ENCODE results near the gene BABAM2.

Gene BABAM2

DNA sequence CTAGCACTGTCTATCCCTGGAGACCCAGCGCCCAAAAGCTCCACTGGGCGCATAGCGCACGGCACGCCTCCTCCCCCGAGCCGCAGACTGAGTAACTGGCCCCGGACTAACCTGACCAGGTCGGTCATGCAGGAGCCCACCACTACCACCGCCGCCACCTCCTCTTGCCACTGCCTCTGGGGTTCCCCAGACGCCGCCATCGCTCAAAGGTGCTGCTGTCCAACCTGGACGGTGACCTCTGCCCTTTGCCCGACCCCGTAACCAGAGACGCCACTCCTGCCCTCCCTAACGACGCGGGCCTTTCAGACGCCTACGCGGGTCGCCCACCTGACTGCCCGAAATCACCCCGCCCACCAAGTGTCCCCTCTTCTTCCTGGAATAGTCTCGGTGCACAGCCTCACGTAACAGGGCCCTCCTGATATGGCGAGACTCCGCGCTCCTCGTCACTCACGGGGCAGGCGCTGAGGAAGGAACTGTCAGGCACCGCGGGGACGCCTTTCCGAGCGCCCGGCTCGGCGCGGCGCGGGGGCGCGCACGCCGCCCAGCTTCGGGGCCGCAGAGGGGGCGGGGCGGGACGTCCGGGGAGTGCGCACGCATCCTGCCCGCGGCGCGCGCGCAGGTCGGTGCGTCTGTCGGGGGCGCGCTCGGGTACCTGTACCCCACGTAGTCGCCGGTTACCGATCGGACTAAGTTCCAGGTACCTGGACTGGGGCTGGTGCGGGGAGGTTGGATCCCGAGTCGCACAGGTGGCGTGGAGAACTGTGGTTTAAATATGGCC is at the start of gene BABAM2, which contains the start of gene RBKS:
TSS of gene BABAM2 (plus strand) at position 584 of the 778 bp plus-strand sequence. CDS start 3,828 bp downstream, outside the sequence.
TSS of gene RBKS (minus strand) at position 242 of the 778 bp plus-strand sequence. CDS start at position 200, 42 bp downstream.
- Histone ChIP-seq H4K20me1 (no peaks in the 10 kb centered on the region), H3K27ac (peak within 1 kb of the TSS; percentile 92), H3K9ac (peak within 1 kb of the TSS; percentile 91), H3K4me1 (peaks cover 43% of the 10 kb centered on the region), H3K4me2 (peak within 1 kb of the TSS; percentile 93), H3K36me3 (peaks cover 13% of the 10 kb centered on the region), H3K4me3 (peak within 1 kb of the TSS; percentile 85), H3K9me3 (no peaks in the 10 kb centered on the region), H3K27me3 (no peaks in the 10 kb centered on the region)
- TF ChIP-seq Cebpa-rat (IDR thresholded peaks at IDR 0.05): no peak

DNA sequence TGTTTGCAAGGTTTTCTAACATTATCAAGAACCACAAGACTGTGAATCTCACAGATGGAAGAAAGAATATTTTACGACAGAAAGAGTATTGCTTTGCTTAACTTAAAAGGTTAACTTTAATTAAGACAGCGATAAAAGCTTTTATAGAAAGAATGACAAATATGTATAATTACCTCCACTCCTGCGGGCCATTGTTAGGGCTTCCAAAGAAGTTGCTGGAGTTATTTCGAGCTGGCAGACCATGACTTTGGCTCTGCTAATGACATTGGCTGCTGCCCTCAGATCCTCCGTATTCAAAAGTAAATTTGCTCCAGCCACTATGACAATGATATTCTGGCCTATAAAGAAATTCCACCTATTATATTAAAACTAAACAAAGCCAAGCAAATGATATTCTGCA is 47.6 kb upstream of the BABAM2 start:
- Histone ChIP-seq H3K4me1 (no peaks in the 10 kb centered on the region), H3K27me3 (no peaks in the 10 kb centered on the region), H3K4me2 (no peak overlapping the region), H3K4me3 (no peak overlapping the region), H4K20me1 (no peaks in the 10 kb centered on the region), H3K9ac (no peak overlapping the region), H3K36me3 (no peaks in the 10 kb centered on the region), H3K9me3 (no peaks in the 10 kb centered on the region), H3K27ac (no peak overlapping the region)
- no peak for TF ChIP-seq Cebpa-rat (IDR thresholded peaks at IDR 0.05)

DNA sequence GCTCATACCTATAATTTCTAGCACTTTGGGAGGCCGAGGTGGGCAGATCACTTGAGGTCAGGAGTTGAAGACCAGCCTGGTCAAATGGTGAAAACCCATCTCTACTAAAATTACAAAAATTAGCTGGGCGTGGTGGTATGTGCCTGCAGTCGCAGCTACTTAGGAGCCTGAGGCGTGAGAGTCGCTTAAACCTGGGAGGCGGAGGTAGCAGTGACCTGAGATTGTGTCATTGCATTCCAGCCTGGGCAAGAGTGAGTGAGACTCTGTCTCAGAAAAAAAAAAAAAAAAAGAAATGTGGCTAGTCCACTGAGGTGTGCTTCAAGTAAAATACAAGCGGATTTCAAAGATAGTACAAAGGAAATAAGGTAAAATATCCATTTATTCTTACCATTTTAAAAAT is 46.5 kb upstream of the BABAM2 start:
- Histone ChIP-seq H4K20me1 (no peaks in the 10 kb centered on the region), H3K27ac (no peak overlapping the region), H3K36me3 (no peaks in the 10 kb centered on the region), H3K9ac (no peak overlapping the region), H3K9me3 (no peaks in the 10 kb centered on the region), H3K4me2 (no peak overlapping the region), H3K4me1 (no peaks in the 10 kb centered on the region), H3K4me3 (no peak overlapping the region), H3K27me3 (no peaks in the 10 kb centered on the region)
- TF ChIP-seq Cebpa-rat (IDR thresholded peaks at IDR 0.05): no peak

DNA sequence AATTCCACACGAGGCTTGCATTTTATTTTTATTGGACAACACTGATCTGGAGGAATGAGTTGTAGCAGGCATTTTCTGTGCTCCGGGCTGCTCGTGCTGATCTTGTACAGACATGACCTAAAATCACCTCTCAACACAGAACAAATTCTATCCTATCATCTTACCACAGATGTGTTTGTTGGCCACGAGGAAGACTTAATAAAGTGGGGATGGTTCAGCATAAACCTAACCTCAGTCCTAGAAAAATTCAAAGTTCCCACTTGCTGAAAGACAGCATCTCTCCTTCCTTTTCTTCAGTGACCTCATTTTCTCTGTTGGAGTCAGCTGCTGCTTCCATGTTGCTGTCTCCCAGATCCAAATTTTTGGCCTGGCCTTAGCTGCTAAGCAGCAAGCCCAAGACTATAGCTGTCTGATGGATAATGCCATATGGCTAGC is 45.7 kb upstream of the BABAM2 start:
- no peak for TF ChIP-seq Cebpa-rat (IDR thresholded peaks at IDR 0.05)

DNA sequence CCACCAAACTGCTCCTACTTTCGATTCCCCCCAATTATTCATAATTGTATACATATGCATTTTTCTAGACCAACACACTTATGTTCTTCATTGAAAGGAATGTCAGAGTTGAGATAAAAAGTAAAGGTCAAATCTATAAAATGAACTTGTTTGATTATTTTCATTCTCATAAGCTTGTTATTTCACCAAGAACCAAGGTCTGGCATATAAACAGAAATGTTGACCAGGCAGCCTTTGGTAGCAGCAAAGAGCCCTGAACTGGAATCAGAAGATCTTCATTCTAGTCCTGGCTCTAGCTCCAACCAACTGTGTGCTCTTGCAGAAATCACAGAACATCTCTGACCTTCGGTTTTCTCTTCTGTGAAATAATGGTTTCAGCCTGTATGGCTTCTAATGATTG is 43.2 kb upstream of the BABAM2 start:
- no peaks in the 10 kb centered on the region for H3K36me3 ChIP-seq
- H4K20me1 ChIP-seq: no peaks in the 10 kb centered on the region
- H3K9ac ChIP-seq: no peak overlapping the region
- H3K9me3 ChIP-seq: no peaks in the 10 kb centered on the region
- no peaks in the 10 kb centered on the region for H3K27me3 ChIP-seq
- no peaks in the 10 kb centered on the region for H3K4me1 ChIP-seq
- TF ChIP-seq Cebpa-rat (IDR thresholded peaks at IDR 0.05): no peak
- no peak overlapping the region for H3K4me2 ChIP-seq
- no peak overlapping the region for H3K4me3 ChIP-seq
- no peak overlapping the region for H3K27ac ChIP-seq

More for the DNA sequence above, 45.7 kb upstream of the BABAM2 start:
- Histone ChIP-seq H3K4me2 (no peak overlapping the region), H3K9me3 (no peaks in the 10 kb centered on the region), H3K4me1 (no peaks in the 10 kb centered on the region), H3K9ac (no peak overlapping the region), H3K27ac (no peak overlapping the region), H3K4me3 (no peak overlapping the region), H3K36me3 (no peaks in the 10 kb centered on the region), H4K20me1 (no peaks in the 10 kb centered on the region), H3K27me3 (no peaks in the 10 kb centered on the region)

DNA sequence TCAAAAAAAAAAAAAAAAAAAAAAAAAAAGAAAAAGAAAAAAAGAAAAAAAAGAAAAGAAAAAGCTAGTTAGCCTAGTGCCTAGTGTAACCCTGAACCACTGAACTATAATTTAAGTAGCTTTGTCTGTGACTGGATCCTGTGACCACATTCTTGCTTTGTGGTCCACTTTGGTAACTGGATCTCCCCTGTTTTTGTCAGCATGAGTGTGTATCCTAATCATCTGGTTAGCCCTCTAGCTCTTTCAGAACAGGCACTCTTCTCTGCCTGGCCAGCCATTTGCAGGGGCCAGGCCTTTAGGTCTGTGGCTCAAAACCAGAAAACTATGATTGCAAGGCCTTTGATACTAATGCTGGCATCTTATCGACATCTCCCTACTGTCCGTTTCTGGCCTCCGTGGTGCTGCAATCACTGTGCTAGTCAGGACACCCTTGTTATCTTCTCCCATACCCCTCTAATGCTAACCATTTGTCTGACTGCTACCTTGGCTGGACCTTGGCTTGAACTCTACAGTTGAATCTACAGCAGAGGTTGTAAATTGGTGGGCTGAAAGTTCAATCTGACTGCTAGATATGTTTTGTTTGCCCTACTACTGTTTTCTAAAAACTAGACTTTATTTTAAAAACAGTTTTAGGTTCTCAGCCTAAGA is 40.8 kb upstream of the BABAM2 start:
- H4K20me1 ChIP-seq: no peaks in the 10 kb centered on the region
- no peak overlapping the region for H3K4me3 ChIP-seq
- H3K9me3 ChIP-seq: no peaks in the 10 kb centered on the region
- H3K9ac ChIP-seq: no peak overlapping the region
- no peak overlapping the region for H3K4me2 ChIP-seq
- TF ChIP-seq Cebpa-rat (IDR thresholded peaks at IDR 0.05): no peak
- H3K27ac ChIP-seq: no peak overlapping the region
- H3K36me3 ChIP-seq: no peaks in the 10 kb centered on the region
- no peaks in the 10 kb centered on the region for H3K4me1 ChIP-seq
- no peaks in the 10 kb centered on the region for H3K27me3 ChIP-seq

DNA sequence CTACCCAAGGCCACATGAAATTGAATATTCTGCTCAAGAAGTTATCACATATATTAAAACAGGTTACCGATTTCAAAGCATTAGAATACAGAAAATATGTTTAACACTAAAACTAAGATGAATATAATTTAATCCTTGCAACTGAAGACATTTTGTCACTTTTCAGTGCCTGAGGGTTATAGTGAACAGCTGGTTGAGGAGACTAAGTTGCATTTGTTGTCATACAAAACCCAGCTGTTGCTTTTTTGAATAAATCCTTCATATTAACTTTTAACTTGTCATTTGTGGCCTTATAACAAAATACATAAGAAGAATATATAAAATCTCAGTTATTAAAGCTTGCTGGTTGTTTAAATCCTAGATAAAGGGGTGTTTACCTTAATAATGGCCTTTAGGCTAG is 37.8 kb upstream of the BABAM2 start:
- Histone ChIP-seq H3K9me3 (peaks cover 14% of the 10 kb centered on the region), H3K9ac (no peak overlapping the region), H4K20me1 (no peaks in the 10 kb centered on the region), H3K4me1 (no peaks in the 10 kb centered on the region), H3K27me3 (no peaks in the 10 kb centered on the region), H3K27ac (no peak overlapping the region), H3K4me2 (no peak overlapping the region), H3K36me3 (no peaks in the 10 kb centered on the region), H3K4me3 (no peak overlapping the region)
- TF ChIP-seq Cebpa-rat (IDR thresholded peaks at IDR 0.05): no peak

DNA sequence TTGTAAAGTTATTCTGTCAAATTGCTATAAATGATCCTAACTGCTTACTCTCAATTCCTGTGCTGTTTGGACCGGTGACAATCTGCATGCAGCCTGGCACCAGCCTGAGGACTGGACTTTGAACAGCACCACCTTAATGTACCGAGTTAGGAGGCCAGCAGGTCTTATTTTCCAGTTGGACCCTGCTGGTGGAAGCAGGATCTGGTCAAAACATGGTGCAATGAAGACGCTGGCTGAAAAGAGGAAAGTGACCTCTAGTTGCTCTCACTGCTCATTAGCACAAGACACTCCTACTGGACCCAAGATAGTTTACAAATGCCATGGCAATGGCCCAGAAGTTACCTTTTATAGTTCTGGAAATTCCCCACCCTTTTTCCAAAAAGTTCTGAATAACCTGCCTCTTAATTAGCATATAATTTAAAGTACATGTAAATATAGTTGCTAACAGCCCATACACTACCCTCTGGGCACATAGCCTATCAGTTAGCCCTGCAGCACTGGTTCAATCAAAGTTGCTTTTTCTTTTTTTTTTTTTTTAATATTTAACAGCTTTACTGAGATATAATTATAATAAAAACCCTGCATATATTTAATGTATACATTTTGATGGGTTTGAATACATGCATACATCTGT is 36.2 kb upstream of the BABAM2 start:
- Histone ChIP-seq H3K4me3 (no peak overlapping the region), H3K9ac (no peak overlapping the region), H3K27ac (no peak overlapping the region), H4K20me1 (no peaks in the 10 kb centered on the region), H3K4me2 (no peak overlapping the region), H3K4me1 (no peaks in the 10 kb centered on the region), H3K9me3 (peaks cover 23% of the 10 kb centered on the region), H3K36me3 (no peaks in the 10 kb centered on the region), H3K27me3 (no peaks in the 10 kb centered on the region)
- TF ChIP-seq Cebpa-rat (IDR thresholded peaks at IDR 0.05): no peak

DNA sequence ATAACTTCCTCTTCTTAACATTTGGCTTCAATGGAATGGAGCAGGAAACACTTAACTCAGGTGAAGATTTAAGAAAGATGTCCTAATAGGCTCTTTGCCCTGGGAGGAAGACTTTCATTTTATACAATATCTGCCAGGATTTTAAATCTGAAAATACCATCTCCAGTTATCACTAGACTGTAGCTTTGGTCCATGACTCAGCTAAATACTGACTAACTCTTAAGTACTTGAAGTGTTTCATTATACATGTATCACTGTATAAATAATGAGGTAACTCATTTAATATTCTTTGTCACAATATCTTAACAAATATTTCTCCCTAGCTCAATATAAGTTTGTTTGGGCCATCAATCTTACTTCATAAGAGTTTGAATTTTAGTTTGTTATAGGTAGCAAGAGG is 35.1 kb upstream of the BABAM2 start:
- TF ChIP-seq Cebpa-rat (IDR thresholded peaks at IDR 0.05): no peak
- H3K4me3 ChIP-seq: no peak overlapping the region
- H3K27me3 ChIP-seq: no peaks in the 10 kb centered on the region
- H3K4me2 ChIP-seq: no peak overlapping the region
- no peaks in the 10 kb centered on the region for H3K36me3 ChIP-seq
- H3K9ac ChIP-seq: no peak overlapping the region
- H3K4me1 ChIP-seq: no peaks in the 10 kb centered on the region
- no peak overlapping the region for H3K27ac ChIP-seq
- H3K9me3 ChIP-seq: peaks cover 23% of the 10 kb centered on the region
- H4K20me1 ChIP-seq: no peaks in the 10 kb centered on the region

DNA sequence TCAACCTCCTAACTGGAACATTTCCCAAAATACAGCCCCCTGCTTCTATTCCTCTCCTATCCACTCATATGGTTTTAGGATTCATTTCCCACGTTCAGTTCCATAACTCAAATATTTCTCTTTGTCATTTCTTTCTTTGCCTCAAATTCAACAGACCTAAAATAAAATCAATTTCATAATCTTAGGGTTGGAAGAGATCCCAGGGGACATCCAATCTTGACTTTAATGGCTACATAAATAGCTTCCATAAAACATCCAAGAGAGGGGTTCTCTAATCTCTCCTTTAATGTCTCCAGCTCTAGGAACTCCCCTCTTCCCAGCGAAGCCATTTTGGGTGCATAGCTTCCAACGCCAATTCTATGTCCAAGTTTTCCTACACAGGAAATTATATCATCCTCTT is 34.1 kb upstream of the BABAM2 start:
- Histone ChIP-seq H3K4me3 (no peak overlapping the region), H3K27me3 (no peaks in the 10 kb centered on the region), H4K20me1 (no peaks in the 10 kb centered on the region), H3K9ac (no peak overlapping the region), H3K9me3 (peaks cover 23% of the 10 kb centered on the region), H3K36me3 (no peaks in the 10 kb centered on the region), H3K4me2 (no peak overlapping the region), H3K4me1 (no peaks in the 10 kb centered on the region), H3K27ac (no peak overlapping the region)
- no peak for TF ChIP-seq Cebpa-rat (IDR thresholded peaks at IDR 0.05)
